Right lobe of liver (tissue), 4 donors: ENCODE measurements around the gene SZRD1.

Experiments used
- CTCF ChIP-seq, 4 donors: fragments of 200-600 bp in 3 of 4; fragments of 450-650 bp in 1 of 4; IDR thresholded peaks; one replicate each; pipeline versions ENCODE4 v1.5.1 to v1.8.0; 2016 to 2022; ENCODE audit warnings: antibody characterized with exemption in 4 of 4, mild to moderate bottlenecking in 2 of 4
- POLR2A ChIP-seq: fragments of 450-650 bp; IDR thresholded peaks from one replicate; pipeline ENCODE4 v1.6.1; 2017; ENCODE audit warnings: antibody characterized with exemption, mild to moderate bottlenecking
- donor health status: DM: no; HTN: no; CAD: no.
- donor health status: DM: no; HTN: no; CAD: no.
- donor health status: DM: no; HTN: yes; CAD: no.

- no peak for TF ChIP-seq CTCF (IDR thresholded peaks at IDR 0.05)
- TF ChIP-seq POLR2A = no peak
These were observed 78.0 kb downstream of the SZRD1 start for GRCh38 chr1:16445052-16445451.
